Peyer's patch (tissue), 4 donors: ENCODE measurements around the gene KIAA1614. TPM values are rescaled to one million over a fixed set of nuclear protein-coding genes. Genes with fewer than 3 reads are reported as not detected.

Experiments used
- DNase-seq, 3 donors: peaks; one replicate each; pipeline ENCODE4 v3.0.0-alpha.2; 2017 to 2019
- H3K27ac ChIP-seq, 4 donors: fragments of 200-600 bp; sonication (generic); one replicate each; pipeline ENCODE4 v1.5.1; 2016 to 2019
- H3K27me3 ChIP-seq, 2 donors: fragments of 200-600 bp; sonication (generic); one replicate each; pipeline ENCODE4 v1.5.1; 2019
- H3K36me3 ChIP-seq, 3 donors: fragments of 200-600 bp; sonication (generic); one replicate each; pipeline ENCODE4 v1.5.1; 2016 to 2019
- H3K4me1 ChIP-seq, 4 donors: fragments of 200-600 bp; sonication (generic); one replicate each; pipeline ENCODE4 v1.5.1; 2016 to 2019
- H3K4me3 ChIP-seq, 4 donors: fragments of 200-600 bp; sonication (generic); 1 replicate in 3 of 4; 2 replicates in 1 of 4; pipeline ENCODE4 v1.5.1; 2016 to 2019; ENCODE audit warnings: mild to moderate bottlenecking in 1 of 4
- H3K9me3 ChIP-seq, 4 donors: fragments of 200-600 bp; sonication (generic); one replicate each; pipeline ENCODE4 v1.5.1; 2016 to 2019; ENCODE audit warnings: mild to moderate bottlenecking in 1 of 4
- POLR2A ChIP-seq, 2 donors: fragments of 450-650 bp; IDR thresholded peaks; one replicate each; pipeline ENCODE4 v1.5.1; 2017; ENCODE audit warnings: antibody characterized with exemption in 2 of 2, mild to moderate bottlenecking in 2 of 2, moderate library complexity in 2 of 2
- total RNA-seq, 4 donors: library from RNA; depleted of rRNA; stranded (reverse); fragments of >200 nt; gene quantifications; one replicate each; pipeline ENCODE4 v1.1.0, GENCODE V29; 2016
- TF ChIP-seq, protein P1 (sequence below), 6 experiments: fragments of 450-650 bp in 4 of 6; fragments of 200-600 bp in 2 of 6; sonication (generic) in 1 of 6; IDR thresholded peaks; one replicate each; pipeline ENCODE4 v1.5.1; 2017 to 2019; ENCODE audit warnings: antibody characterized with exemption in 6 of 6, mild to moderate bottlenecking in 3 of 6, moderate library complexity in 1 of 6

Gene KIAA1614, protein sequence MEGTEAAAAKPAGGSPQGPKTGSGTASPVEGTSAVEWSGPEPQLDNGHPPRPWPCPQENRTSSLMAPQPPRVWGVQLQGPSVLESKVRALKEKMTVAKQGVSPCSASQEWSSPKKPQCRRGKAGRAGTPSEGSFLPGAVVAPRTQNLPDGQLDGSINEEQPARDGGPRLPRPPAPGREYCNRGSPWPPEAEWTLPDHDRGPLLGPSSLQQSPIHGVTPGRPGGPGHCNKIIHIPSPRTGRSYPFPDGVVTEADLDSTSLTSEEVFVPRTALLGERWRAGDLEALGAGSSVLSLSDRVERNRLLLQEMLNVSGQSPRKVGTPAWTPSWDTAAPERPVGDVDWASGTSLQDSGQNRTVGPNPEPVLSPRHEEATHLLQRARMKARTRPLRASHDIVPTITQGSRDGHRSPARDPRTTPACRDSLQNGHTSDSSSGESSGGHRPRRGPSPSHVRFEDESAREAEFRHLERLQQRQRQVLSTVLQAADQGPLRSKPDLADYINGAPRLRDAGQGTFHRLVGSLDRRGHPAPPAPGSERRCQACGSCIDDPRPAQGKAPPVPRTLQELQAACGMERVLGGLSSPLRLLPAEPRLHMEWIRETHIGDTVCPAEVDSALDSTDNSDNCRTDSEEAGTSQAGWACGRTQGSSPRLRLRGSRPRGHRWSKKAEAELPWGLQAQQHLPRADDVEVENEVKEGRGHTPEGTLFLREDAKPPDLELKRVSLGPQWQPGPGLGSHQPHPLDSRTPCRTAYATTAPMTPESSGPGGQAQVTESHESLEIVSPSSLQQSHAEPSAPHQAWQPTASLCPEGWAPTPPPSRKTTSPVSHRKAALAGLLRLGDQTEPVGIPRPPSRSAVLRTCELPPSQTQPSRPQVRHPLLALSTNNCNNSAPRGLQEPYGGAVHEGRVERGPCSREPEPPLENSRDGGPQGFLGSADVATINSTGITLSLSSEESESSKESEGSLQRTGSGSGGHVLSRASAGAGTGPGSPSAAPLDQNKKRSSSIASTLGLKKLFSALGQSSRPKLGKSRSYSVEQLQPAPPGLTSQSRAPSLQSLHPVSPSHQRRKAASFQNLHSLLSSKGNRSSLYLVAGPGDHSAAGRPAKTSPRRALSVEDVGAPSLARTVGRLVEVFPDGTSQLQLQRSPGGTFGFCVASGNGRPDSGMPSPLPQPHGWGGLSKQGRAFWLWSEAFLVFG
- 1 to 10 TPM in 3 of 4 donors, under 1 TPM in 1; 0.35 to 2.5 (median 1.7) TPM for total RNA-seq

DNA sequence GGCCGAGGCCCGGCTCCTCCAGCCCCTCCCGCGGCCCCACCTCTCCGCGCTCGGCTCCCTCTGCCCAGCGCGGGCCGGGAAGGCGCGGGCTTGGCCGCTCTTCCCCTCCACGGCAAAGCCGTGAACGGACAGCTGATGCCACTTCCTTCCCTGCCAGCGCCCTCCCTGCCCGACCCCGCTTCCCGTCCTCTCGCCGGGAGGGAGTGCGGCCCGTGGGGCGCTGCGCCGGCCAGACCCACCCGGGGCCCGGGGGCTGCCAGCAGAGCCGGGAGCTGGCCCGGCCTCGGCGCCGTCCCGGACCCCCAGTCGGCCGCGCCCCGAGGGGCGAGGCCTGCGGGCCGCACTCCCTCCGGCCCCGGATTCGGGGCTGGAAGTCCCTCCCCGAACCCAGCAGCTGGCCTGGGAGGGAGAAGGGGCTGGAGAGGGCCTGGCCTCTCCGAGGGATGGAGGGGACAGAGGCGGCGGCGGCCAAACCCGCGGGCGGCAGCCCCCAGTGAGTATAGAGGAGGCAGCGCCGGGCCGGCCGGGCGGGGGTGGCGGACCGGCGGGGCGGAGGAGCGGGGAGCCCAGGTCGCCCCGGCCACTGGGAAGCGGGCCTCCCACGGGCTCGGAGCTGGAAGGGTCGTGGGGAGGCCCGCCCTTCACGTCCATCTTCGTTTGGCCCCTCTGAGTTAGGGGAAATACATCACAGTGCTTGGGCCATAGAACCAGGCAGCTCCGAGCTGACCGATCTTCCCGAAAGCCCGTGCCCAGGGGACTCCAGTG is at the start of gene KIAA1614:
Gene KIAA1614 (plus strand): TSS at position 97 of the 765 bp plus-strand sequence. CDS start 347 bp downstream, at position 444.
- no peaks in the 10 kb centered on the region for H3K9me3 ChIP-seq
- TF ChIP-seq, protein P1, sequence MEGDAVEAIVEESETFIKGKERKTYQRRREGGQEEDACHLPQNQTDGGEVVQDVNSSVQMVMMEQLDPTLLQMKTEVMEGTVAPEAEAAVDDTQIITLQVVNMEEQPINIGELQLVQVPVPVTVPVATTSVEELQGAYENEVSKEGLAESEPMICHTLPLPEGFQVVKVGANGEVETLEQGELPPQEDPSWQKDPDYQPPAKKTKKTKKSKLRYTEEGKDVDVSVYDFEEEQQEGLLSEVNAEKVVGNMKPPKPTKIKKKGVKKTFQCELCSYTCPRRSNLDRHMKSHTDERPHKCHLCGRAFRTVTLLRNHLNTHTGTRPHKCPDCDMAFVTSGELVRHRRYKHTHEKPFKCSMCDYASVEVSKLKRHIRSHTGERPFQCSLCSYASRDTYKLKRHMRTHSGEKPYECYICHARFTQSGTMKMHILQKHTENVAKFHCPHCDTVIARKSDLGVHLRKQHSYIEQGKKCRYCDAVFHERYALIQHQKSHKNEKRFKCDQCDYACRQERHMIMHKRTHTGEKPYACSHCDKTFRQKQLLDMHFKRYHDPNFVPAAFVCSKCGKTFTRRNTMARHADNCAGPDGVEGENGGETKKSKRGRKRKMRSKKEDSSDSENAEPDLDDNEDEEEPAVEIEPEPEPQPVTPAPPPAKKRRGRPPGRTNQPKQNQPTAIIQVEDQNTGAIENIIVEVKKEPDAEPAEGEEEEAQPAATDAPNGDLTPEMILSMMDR (IDR thresholded peaks at IDR 0.05) = no peak
- no peak for TF ChIP-seq POLR2A (IDR thresholded peaks at IDR 0.05)
- peak within 1 kb of the TSS; percentile 67 to 82 (median 77) for H3K27ac ChIP-seq
- DNase-seq = peak in 2 of 3 donors; percentile 46 to 55
- H3K4me3 ChIP-seq = peak within 1 kb of the TSS; percentile 38 to 64 (median 54)
- peaks cover 0 to 14% (median 6%) of the 10 kb centered on the region in 4 donors for H3K4me1 ChIP-seq
- no peaks in the 10 kb centered on the region for H3K36me3 ChIP-seq
- H3K27me3 ChIP-seq = no peaks in the 10 kb centered on the region

DNA sequence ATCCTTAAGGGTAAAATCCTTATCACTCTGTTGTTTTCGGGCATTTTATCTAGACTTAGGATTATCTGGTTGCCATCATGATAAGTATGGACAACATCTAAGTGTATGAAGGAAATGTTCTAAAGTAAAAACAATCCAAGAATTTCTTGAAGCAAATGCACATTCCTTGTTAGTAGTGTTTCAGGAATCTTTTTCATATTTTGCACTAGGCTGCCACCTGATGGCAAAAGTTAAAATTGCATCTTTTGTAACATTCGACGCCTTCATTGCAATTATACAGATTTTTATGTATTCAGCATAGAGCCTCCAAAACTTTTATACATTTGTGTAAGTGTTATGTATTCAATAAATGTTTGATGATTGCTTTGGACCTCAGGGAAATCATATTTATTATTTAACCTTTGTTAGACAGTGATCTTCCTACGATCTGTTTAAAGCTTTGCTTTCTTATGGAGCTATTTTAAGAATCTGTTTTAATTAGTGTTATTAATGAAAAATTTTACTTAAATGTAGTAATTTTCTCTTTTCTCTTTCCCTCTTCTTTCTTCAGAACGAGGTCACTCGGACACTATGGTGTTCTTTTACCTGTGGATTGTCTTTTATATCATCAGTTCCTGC is 49.4 kb upstream of the KIAA1614 start:
- H3K27me3 ChIP-seq = no peaks in the 10 kb centered on the region
- TF ChIP-seq, protein P1 (IDR thresholded peaks at IDR 0.05) = peak; percentile 10 to 88 (median 78)
- no peak for TF ChIP-seq POLR2A (IDR thresholded peaks at IDR 0.05)
- H3K27ac ChIP-seq = no peak overlapping the region
- DNase-seq = peak in 1 of 3 donors; percentile 64
- no peaks in the 10 kb centered on the region for H3K9me3 ChIP-seq
- no peaks in the 10 kb centered on the region for H3K4me1 ChIP-seq
- H3K36me3 ChIP-seq = peaks cover 0 to 15% (median 0%) of the 10 kb centered on the region in 3 donors
- no peak overlapping the region for H3K4me3 ChIP-seq

DNA sequence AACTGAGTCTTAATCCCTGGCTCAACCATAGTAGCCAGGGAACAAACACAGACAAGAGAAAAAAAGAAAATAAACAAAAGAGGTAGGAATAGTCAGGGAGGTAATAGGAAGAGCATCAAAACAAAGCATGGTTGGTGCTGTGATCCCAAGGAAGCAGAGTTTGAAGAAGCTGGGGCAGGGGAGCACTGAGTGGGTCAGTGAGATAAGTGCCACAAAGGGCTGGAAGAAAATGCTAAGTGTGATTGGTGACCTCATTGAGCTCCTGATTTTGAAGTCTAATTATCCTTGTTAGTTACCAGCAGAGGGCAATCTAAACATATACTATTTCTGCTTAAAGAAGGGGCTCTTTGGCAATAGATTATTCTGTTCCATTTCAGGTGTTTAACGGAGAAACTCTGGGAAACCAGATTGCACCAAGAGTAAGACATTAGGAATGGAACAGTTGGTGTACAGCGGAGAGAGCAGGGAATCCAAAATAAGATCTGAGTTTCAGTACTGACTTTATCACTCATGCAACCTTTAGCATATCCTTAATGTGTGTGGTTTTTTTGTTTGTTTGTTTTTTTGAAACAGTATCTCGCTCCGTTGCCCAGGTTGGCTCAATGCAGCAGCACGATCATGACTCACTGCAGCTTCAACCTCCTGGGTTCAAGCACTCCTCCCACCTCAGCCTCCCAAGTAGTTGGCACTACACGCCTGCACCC is 30.7 kb upstream of the KIAA1614 start:
- no peaks in the 10 kb centered on the region for H3K9me3 ChIP-seq
- no peaks in the 10 kb centered on the region for H3K4me1 ChIP-seq
- H3K36me3 ChIP-seq = peaks cover 0 to 28% (median 0%) of the 10 kb centered on the region in 3 donors
- H3K27me3 ChIP-seq = no peaks in the 10 kb centered on the region
- no peak overlapping the region for H3K27ac ChIP-seq
- no peak overlapping the region for H3K4me3 ChIP-seq
- no peak for DNase-seq
- no peak for TF ChIP-seq POLR2A (IDR thresholded peaks at IDR 0.05)
- TF ChIP-seq, protein P1 (IDR thresholded peaks at IDR 0.05) = peak in 4 of 6 experiments; percentile 29 to 55 (median 49)

DNA sequence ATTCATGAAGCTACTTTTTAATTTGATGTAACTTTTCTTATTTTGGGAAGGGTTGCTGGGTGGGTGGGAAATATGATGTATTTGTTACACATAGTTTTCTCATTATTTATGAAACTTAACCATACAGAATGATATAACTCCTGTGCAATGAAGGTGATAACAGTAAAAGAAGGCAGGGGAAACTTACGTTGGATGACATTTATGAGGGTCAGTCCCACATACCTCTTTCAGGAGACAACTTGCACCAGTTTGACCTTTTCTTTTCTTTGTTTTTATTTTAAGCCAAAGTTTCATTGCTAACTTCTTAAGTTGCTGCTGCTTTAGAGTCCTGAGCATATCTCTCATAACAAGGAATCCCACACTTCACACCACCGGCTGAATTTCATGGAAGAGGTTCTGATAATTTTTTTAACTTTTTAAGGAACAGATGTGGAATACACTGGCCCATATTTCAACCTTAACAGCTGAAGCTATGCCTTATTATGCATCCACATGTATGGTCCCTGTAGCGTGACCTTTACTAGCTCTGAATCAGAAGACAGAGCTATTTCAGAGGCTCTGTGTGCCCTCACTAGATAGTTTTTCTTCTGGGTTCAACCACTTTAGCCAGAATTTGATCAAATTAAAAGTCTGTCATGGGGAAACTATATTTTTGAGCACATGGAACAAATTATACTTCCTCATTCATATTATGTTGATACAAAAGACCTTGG is 28.0 kb upstream of the KIAA1614 start:
- no peak overlapping the region for H3K4me3 ChIP-seq
- no peak for DNase-seq
- peaks cover 0 to 20% (median 0%) of the 10 kb centered on the region in 3 donors for H3K36me3 ChIP-seq
- no peaks in the 10 kb centered on the region for H3K9me3 ChIP-seq
- no peak overlapping the region for H3K27ac ChIP-seq
- TF ChIP-seq POLR2A (IDR thresholded peaks at IDR 0.05) = no peak
- TF ChIP-seq, protein P1 (IDR thresholded peaks at IDR 0.05) = no peak
- H3K27me3 ChIP-seq = no peaks in the 10 kb centered on the region
- no peaks in the 10 kb centered on the region for H3K4me1 ChIP-seq
